Measurements from ENCODE around the gene PTPRJ.

Gene PTPRJ

DNA sequence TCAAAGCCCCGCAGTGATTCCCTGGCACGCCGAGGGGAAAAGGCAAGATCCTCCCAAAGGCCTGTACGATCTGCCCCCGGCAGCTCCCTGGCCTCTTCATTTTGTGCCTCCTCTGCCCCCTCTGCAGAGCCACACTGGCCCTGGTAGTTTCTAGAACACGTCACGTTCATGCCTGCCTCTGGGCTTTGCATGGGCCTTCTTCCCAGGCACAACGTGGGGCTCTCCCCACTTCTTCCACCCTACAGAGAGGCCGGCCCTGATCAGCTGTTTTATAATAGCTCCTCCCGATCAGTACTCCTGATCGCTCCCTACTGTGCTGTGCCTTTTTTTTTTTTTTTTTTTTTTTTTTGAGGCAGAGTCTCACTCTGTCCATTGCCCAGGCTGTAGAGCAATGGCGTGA is 78.4 kb downstream of the PTPRJ start:
- DNase-seq (ENCODE audit: extremely low read depth in 1 of 2, low read depth in 1 of 2), result no peak

DNA sequence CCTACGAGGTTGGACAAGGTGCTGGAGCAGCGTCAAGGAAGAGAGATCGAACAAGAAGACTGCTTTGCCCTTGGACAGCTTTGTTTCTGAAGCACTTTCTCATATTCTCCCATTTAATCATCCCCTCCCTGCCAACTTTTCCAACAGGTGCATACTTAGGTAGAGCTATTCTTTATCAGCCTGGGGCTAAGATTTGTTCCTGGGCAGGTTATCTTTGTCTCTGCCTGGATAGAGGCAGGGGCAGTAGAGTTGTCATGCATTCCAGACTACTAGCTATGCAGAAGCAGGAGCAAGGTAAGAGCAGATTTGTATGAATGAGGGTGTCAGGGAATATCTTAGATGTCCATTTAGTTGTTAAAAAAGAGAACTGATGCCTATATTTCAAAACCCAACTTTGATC is 82.3 kb downstream of the PTPRJ start:
- no peak for DNase-seq (ENCODE audit: extremely low read depth in 1 of 2, low read depth in 1 of 2)

DNA sequence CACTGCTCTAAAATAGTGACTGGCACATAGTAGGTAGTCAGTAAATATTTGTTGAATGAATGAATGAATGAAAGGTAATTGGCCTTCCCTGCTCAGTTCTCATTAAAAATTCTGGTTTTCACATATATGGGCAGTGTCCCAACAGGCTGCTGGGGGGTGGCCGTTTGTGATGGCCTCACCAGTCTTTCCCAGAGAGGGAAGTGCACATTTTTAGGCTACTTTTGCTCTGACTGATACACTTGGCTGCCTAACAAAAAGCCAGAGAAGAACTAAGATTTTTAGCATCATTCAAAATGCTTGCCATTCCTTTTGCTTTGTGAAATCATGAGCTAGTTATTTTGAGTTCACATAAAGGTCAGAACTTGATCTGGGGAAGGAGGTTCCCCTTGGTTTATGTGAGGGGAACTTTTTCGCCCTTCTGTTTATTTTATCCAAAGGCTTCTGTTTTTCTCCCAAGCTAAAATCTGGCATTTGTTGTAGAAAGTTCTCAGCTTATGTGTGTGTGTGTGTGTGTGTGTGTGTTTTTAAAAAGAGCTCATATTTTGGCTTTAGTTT is 83.1 kb downstream of the PTPRJ start:
- DNase-seq (ENCODE audit: extremely low read depth in 1 of 2, low read depth in 1 of 2), result no peak

DNA sequence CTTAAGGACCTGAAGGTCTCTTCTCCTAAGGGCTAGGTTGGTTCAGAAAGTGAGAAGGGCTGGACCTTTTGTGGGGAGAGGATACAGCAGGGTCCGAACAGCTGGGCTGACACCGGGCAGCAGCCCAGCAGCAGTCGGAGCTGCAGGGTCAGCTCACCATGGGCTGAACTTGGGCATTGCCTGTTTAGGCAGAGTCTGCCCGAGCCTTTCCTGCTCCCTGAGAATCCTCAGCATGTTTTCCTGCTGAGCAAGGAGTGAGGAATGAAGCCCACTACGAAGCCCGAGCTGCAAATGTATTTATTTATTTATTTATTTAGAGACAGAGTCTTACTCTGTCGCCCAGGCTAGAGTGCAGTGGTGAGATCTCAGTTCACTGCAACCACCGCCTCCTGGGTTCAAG is 83.9 kb downstream of the PTPRJ start:
- DNase-seq (ENCODE audit: extremely low read depth in 1 of 2, low read depth in 1 of 2), result no peak

DNA sequence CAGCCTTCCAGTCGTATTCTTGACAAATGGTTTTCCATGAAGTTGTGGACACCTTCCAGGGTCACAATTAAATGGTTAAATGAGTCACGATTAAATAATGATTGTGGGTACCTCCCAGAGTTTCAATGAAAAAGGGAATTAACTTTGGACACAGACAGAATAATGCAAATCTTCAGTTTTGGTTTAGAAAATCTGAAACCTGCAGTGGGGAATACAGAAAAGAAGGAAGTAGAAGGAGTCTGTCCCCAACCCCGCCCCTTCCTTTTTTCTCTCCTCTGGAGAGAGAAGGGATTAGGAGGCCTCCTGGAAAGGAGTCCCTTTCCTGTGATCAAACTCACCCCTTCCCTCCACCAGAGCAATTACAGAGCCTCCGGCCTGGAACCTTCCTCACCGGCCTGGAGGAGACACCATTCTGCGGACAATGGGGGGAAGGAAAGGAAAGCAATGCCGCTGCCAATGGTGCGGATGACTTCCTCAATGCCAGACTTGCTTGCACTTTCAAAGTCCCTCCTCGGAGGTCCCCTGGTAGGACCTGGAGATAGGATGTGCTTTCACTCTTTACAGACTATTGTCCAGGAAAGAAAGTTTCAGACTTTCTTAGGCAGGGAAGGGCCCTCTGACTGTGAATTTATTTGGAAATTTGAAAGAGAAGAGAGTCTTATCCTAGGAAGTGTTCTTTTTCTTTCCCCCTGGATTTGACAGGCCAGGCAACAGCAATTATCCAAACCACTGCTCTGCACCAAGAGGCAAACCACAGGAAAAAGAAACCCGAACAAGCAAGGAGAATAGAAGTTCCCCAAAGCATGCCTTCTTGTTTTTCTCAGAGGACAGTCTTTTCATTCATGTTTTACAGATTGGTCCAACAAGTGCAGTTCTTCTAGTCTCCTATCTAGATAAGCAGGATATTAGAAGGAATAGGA is 86.8 kb downstream of the PTPRJ start:
- DNase-seq (ENCODE audit: extremely low read depth in 1 of 2, low read depth in 1 of 2), result no peak

DNA sequence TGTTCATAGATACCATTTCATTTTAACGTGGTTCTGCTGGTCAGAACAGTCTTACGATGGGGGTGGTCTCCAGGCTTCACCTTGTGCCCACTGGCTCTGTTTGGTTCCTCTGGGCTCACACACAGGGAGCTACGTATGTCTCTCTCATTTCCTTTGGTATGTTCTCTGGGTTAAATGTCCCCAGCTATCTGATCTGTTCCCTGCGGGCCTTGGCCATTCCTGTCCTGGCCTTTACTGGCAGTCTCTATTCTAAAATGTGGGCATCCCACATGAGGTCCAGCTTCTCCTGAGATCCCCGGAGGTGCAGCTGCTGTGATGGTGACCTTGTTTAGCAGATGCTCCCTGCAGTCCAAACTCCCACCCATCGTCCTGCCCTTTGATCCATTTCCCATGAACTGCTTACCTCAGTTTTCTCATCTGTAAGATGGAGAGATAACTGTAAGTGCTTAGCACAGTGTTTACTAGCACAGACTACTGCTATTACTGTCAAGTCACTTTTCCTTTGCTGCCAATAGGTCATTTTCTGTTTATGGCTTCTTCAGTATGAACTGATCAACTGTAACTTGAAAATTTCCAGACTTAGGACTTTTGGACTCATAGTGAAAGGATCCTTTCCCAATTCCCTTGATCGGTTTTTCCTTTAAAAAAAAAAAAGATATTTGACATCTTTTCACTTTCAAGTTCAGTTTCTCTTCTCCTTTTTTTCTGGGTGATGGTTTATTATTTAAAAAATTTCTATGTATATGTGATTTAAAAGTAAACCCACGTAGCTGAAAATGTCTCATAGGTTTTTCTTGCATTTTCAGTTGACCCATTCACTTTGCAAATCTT is 92.9 kb downstream of the PTPRJ start:
- DNase-seq (ENCODE audit: extremely low read depth in 1 of 2, low read depth in 1 of 2), result no peak

DNA sequence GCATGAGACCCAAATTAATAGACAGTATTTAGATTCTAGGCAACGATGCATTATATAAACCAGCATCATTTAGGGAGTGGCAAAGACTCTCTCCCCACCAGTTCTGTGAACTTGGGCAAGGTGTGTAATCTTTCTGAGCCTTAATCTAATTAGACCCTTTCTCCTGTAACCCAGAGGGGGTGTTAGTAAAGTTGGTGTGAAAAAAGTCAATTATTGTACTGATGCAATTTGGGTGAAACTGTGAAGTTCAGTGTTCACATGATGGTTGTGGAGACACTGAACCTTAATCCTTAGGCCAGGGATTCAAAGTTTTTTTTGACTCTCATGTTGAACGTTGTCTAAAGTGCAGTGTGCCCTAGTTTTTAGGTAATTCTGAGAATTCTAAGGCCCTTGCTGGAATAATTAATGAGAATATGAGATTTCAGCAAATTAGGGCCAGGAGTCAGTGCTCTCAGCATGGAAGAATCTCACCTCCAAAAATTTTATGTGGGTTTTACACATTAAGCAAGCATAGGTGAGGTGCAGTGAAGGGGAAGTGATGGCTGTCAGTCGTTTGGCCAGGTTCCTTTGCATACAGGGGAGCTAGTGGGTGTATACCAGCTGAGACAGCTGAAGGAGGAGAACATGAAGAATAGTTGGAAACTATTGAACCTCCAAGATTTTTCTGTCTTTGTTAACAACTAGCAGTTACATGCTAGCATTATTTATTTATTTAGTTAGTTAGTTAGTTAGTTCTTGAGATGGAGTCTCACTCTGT is 94.2 kb downstream of the PTPRJ start:
- DNase-seq (ENCODE audit: extremely low read depth in 1 of 2, low read depth in 1 of 2), result no peak

DNA sequence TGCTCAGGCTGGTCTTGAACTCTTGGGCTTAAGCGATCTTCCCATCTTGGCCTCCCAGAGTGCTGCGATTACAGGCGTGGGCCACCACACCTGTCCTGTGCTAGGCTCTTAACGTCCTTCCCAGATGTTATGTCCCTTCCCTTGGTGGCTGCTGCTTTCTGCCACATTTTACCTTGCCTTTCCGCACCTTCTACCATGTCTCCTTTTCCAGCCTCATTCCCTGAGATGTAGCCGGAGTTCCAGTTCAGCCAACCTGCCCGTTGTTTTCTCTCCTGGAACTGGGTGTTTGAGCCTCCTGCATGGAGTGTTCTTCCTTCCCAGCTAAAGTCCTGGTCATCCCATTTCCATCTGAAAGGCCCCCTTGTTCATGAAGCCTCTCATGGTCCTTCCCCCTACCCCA is 95.3 kb downstream of the PTPRJ start:
- no peak for DNase-seq (ENCODE audit: extremely low read depth in 1 of 2, low read depth in 1 of 2)

DNA sequence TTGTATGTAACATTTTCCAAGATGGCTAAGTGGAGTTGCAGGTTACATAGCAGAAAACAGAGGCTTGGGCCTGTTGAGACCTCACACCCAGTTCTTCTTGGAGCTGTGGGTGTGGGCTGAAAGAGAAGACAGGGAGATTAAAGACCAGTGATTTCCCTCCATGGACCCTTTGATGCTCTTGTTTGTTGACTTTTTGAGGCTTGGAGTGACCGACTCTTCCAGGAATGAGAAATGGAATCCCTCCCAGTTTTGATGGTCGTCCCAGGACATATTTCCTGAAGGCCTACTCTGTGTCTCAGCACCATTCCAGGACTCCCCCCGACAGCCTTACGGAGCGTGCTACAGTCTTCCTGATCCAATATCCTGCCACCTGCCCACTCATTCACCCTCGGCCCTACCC is 96.9 kb downstream of the PTPRJ start:
- no peak for DNase-seq (ENCODE audit: extremely low read depth in 1 of 2, low read depth in 1 of 2)

DNA sequence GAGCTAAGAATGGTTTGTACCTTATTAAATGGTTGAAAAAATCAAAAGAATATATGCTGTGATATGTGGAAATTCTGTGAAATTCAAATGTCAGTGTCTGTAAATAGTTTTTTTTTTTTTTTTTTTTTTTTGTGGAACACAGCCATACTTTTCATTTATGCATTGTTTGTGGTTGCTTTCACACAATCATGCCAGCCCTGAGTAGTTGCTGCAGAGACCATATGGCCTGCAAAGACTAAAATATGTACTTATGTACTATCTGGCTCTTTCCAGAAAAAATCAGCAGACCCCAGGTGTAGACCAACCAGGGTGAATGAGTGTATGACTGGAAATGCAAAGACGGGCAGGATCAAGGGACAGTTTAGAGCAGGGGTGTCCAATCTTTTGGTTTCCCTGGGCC is 98.3 kb downstream of the PTPRJ start:
- no peak for DNase-seq (ENCODE audit: extremely low read depth in 1 of 2, low read depth in 1 of 2)

DNA sequence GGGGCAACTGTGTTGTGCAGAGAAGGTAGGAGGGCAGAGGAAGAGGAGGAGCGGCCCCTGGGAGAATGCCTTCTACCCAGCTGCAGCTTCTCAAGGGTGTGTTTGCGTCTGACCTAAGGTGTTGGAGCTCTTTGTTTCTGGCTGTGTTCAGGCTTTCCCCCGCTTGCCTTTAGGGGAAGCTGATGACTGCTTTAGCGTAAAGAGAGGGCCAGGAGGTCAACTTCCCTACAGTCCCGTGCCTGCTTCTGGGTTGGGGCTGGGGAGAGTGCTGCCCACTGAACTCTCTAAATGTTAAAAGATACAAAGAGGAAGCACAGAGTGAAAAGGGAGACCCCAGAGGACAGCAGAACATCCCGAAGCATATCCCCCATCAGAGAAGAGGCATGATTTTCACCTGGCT is 99.2 kb downstream of the PTPRJ start:
- DNase-seq (ENCODE audit: extremely low read depth in 1 of 2, low read depth in 1 of 2), result no peak

DNA sequence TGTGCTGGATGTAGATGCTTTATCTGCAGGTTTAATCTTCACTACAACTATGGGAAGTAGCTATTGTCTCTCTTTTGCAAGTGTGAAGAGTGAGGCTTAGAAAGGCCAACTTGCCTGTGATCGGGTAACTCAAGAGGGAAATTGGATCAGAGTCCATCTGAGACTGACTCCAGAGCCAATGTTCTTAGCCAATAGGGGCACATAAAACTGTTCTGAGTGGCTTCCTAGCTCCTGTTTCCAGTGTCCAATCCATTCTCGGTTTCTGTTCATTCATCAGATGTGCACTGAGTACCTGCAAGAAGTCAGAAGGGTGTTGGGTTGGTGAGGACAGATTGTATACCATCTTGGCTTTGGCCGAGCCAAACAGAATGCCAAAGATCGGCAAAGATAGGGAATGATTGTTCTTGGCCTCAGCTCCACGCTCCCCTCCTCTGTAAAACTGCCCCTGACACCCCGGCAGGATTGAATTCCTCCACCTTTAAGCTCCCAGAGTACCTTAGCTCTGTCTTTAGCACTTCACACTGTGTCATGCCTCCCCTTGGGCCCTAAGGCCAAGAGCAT is 100.0 kb downstream of the PTPRJ start:
- no peak for DNase-seq (ENCODE audit: extremely low read depth in 1 of 2, low read depth in 1 of 2)

DNA sequence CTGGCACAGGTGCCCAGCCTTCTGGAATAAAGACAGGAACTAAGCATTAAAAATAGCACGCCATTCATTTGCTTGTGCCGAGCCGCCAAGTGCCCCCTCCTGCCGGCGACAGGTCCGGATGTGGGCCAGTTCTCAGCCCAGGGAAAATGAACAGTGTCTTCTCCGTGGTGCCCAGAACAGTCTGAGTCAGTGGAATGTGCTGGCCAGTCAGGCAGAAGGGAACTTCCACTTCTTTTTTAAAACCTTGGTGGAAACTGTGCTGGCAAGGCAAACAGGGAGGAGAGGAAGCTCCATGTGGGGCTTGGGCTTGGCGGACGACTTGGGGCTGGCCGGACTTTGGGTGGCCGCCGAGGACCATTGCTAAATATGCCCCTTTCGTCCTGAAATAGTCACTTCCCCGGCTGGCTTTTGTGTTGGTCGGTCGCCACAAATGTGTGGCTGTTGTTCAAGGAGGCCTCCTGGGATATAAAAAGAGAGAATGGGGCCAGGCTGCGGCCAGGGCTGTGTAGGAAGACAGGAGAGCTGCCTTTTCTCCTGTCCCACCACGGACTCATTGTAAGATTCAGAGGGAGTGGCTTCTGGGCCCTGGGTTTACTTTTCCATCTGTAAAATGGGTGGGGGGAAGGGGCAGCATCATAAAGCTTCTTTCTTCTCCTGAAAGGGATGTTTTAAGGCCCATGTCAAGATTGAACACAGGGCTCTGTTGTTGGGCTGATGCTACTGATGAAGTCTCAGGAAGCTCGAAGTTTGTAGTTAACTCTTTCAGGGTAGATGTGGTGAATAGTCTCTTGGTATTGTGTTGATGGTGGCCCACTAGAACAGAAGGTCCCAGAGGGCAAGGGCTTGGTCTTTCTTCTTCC is 101.0 kb downstream of the PTPRJ start:
- DNase-seq (ENCODE audit: extremely low read depth in 1 of 2, low read depth in 1 of 2), result peak in 1 of 2 donors; percentile 21

DNA sequence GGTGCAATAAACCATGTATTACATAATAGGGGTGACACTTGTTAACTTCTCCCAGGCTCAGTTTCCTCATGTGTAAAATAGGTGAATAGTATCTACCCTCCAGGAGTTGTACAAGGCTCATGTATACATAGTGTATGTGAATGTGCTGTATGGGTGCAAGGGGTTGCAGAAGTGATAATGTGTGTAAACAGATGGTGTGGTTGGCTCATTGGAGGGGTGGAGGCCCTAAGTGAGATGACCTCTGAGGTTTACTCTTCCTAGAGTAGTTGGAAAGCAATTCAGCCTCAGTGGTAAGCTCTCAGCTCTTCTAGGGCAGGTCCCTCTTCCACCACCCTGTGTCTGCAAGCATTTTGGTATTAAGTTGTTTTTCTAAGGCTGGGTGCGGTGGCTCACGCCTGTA is 102.4 kb downstream of the PTPRJ start:
- DNase-seq (ENCODE audit: extremely low read depth in 1 of 2, low read depth in 1 of 2), result no peak

DNA sequence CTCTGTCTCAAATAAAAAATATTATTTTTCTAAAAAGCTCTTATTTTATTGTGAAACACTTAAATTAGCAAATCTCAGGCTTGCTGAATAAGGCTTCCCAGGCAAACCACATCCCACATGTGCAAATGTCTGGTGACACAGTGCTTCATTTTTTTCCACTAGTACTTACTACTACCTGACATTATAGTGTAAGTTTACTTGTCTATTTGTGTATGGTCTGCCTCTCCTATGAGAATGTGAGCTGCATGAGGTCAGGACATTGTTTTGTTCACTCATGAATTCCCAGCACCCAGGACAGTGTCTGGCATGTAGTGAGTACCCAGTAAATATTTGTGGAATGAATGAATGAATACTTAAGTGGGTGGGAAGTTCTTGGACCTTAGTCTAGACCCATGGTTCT is 103.1 kb downstream of the PTPRJ start:
- no peak for DNase-seq (ENCODE audit: extremely low read depth in 1 of 2, low read depth in 1 of 2)

DNA sequence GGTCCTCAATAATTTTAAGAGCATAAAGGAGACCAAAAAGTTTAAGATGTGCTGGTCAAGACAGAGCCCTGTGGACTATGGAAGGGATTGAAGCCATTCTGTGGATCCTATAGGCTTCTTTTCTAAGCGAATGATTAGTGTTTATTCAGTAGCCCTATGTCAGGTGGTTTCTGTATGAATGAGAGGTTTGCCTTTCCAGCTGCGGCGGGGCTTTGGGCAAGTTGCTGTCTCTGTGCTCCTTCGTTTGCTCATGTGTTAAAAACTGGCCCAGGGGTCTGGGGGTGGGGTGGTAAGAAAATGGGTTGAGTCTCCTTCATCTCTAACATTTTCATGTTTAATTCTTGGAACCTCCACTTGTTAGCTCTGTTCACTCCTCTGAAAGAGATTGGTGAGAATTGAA is 105.3 kb downstream of the PTPRJ start:
- DNase-seq (ENCODE audit: extremely low read depth in 1 of 2, low read depth in 1 of 2), result no peak

DNA sequence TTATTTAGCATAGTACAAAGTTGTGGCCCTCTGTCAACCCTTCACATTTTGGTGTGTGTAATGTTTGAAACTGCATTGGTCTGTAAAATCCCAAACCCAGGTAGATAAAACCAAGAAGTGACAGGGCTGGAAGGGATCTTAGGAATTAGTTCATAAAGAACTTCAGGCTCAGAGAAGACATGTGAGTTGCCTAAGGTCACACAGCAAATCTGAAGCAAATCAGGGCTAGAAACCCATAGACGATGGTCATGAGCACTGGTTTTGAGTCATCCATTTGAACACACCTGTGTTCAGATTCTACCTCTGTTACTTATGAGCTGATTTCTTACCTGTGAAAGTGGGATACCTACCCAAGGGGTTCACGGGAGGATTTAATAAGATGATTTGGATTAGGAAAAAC is 107.1 kb downstream of the PTPRJ start:
- no peak for DNase-seq (ENCODE audit: extremely low read depth in 1 of 2, low read depth in 1 of 2)

DNA sequence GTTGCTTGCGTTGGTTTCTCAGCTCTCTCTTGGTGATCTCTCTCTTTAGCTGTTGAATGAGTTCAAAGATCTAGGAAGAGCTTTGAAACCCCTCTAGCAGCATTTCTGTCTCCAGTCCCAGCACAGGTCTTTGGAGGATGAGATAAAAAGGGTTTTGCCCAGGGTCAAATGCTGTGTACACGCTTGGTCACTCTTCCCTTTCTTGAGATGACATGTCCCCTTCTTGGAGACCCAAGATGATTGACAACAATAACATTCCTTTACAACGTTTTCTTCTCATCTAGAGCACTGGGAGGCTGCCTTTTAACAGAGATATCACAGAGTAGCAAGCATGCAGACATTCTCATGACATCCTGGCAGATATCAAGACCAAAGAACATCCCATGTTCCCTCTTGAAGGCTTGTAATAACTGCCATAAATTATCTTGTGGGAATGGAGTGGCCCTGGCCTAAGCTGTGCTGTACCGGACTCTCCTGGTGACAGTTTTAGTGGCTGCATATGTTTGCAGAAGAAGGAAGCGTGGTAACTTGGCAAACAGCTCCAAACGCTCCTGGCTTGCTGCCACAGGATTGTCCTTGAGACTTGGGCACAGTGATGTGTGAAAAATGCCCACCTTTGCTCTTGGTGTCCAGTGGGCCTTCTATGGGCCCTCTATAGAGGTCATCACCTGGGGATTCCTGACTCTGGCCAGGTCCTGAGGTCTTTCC is 107.8 kb downstream of the PTPRJ start:
- DNase-seq (ENCODE audit: extremely low read depth in 1 of 2, low read depth in 1 of 2), result no peak

DNA sequence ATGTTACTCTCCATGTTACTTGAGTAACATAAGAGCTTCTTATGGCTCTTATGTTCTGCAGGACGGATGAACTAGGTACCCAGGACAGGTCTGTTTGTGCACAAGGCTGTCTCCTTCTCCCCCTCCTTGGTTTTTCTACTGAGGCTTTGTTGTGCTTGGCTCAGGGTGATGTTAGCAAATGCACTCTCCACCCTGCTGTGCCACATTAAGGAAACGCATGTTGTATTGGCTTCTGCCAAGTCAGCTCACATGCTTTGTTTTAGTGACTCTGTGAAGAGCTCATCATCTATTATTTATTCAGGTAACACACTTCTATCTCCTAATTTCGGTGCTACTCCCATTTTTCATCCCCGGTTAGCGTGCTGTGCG is 108.3 kb downstream of the PTPRJ start:
- DNase-seq (ENCODE audit: extremely low read depth in 1 of 2, low read depth in 1 of 2), result no peak

Measured in stimulated activated CD8-positive, alpha-beta memory T cell treated with anti-CD3 and anti-CD28 coated beads, Interleukin-7, amount 100 ng/mL, for 48 hours (primary cell).